ENCODE results near the gene VPS29.
A peak's percentile ranks its signal among the peaks of the same experiment; 100 is the strongest.
"Not testable (repeated sequence)": the region's sequence is repeated elsewhere in the genome, so short reads cannot be mapped to it uniquely, and the experiment has no call there.

Gene VPS29

GRCh38 chr12:110501752-110502738, at the start of gene VPS29, which contains the start of gene RAD9B:
Gene VPS29, minus strand, starts transcription at chr12:110502111. Its CDS starts 60 bp downstream, at chr12:110502051.
Gene RAD9B, plus strand, starts transcription at chr12:110502331. Its CDS starts 7 bp downstream, at chr12:110502338.
- DNase-seq (ENCODE audit: low spot score), result peak; percentile 99

GRCh38 chr12:110550981-110551380, 49.1 kb upstream of the VPS29 start:
- no peak for DNase-seq (ENCODE audit: low spot score)

GRCh38 chr12:110549716-110550115, 47.8 kb upstream of the VPS29 start:
- no peak for DNase-seq (ENCODE audit: low spot score)

GRCh38 chr12:110548678-110549077, 46.8 kb upstream of the VPS29 start:
- no peak for DNase-seq (ENCODE audit: low spot score)

- no peak for DNase-seq (ENCODE audit: low spot score)
Observed at GRCh38 chr12:110547090-110547489, 45.2 kb upstream of the VPS29 start.

- no peak for DNase-seq (ENCODE audit: low spot score)
Observed at GRCh38 chr12:110546339-110546738, 44.4 kb upstream of the VPS29 start.

- no peak for DNase-seq (ENCODE audit: low spot score)
Observed at GRCh38 chr12:110545812-110546211, 43.9 kb upstream of the VPS29 start.

- not testable (repeated sequence) for DNase-seq (ENCODE audit: low spot score)
Observed at GRCh38 chr12:110545259-110545658, 43.3 kb upstream of the VPS29 start.

- DNase-seq (ENCODE audit: low spot score), result no peak
Observed at GRCh38 chr12:110543965-110544364, 42.1 kb upstream of the VPS29 start.

- no peak for DNase-seq (ENCODE audit: low spot score)
Observed at GRCh38 chr12:110543252-110543959, 41.5 kb upstream of the VPS29 start.

GRCh38 chr12:110540048-110540447, 38.1 kb upstream of the VPS29 start:
- no peak for DNase-seq (ENCODE audit: low spot score)

- DNase-seq (ENCODE audit: low spot score), result no peak
Observed at GRCh38 chr12:110538869-110539622, 37.1 kb upstream of the VPS29 start.

- no peak for DNase-seq (ENCODE audit: low spot score)
Observed at GRCh38 chr12:110537605-110538409, 35.9 kb upstream of the VPS29 start.

GRCh38 chr12:110536834-110537604, 35.1 kb upstream of the VPS29 start:
- DNase-seq (ENCODE audit: low spot score), result no peak

GRCh38 chr12:110534811-110535210, 32.9 kb upstream of the VPS29 start:
- DNase-seq (ENCODE audit: low spot score), result no peak

GRCh38 chr12:110533607-110534006, 31.7 kb upstream of the VPS29 start:
- no peak for DNase-seq (ENCODE audit: low spot score)

GRCh38 chr12:110532644-110533043, 30.7 kb upstream of the VPS29 start:
- no peak for DNase-seq (ENCODE audit: low spot score)

GRCh38 chr12:110531741-110532333, 29.9 kb upstream of the VPS29 start:
- DNase-seq (ENCODE audit: low spot score), result no peak

- DNase-seq (ENCODE audit: low spot score), result no peak
Observed at GRCh38 chr12:110530511-110530910, 28.6 kb upstream of the VPS29 start.

GRCh38 chr12:110528277-110528839, 26.4 kb upstream of the VPS29 start:
- no peak for DNase-seq (ENCODE audit: low spot score)
